Mesendoderm (in vitro differentiated cells): ENCODE measurements around the gene RPS19BP1.

ENCODE experiments used
- DNase-seq: peaks from one replicate; pipeline ENCODE4 v3.0.0; 2013
- H2AK5ac ChIP-seq: 2 replicates; pipeline ENCODE4 v1.6.1; 2013; ENCODE audit warnings: low read length, inconsistent platforms
- H2BK120ac ChIP-seq: 2 replicates; pipeline ENCODE4 v1.6.1; 2013; ENCODE audit warnings: low read depth, mild to moderate bottlenecking, low read length, moderate library complexity, mixed read lengths
- H2BK15ac ChIP-seq: replicated peaks from 2 replicates; pipeline ENCODE4 v1.6.1; 2013; ENCODE audit warnings: low read depth, mild to moderate bottlenecking, moderate library complexity
- H2BK5ac ChIP-seq: 2 replicates; pipeline ENCODE4 v1.6.1; 2013; ENCODE audit warnings: low read length, inconsistent platforms
- H3K18ac ChIP-seq: 2 replicates; pipeline ENCODE4 v1.6.1; 2013; ENCODE audit warnings: mild to moderate bottlenecking, low read length, mixed read lengths
- H3K23ac ChIP-seq: one replicate; pipeline ENCODE4 v1.6.1; 2013; ENCODE audit warnings: low read length
- H3K27ac ChIP-seq: 2 replicates; pipeline ENCODE4 v1.5.1; 2013; ENCODE audit warnings: low read depth, mild to moderate bottlenecking, inconsistent platforms, low read length, moderate library complexity
- H3K27me3 ChIP-seq: 2 replicates; pipeline ENCODE4 v1.6.1; 2013; ENCODE audit warnings: low read length, control low read depth, mild to moderate bottlenecking, inconsistent platforms; ENCODE audit not compliant: insufficient read depth, poor library complexity
- H3K36me3 ChIP-seq: 2 replicates; pipeline ENCODE4 v1.6.1; 2013; ENCODE audit warnings: low read length, inconsistent platforms; ENCODE audit not compliant: control insufficient read depth, insufficient read depth
- H3K4ac ChIP-seq: one replicate; pipeline ENCODE4 v1.6.1; 2013; ENCODE audit warnings: low read depth, mild to moderate bottlenecking, low read length, moderate library complexity
- H3K4me1 ChIP-seq: 2 replicates; pipeline ENCODE4 v1.6.1; 2013; ENCODE audit warnings: low read depth, low read length, inconsistent platforms; ENCODE audit not compliant: control insufficient read depth
- H3K4me2 ChIP-seq: 2 replicates; pipeline ENCODE4 v1.6.1; 2013; ENCODE audit warnings: low read length
- H3K4me3 ChIP-seq: 2 replicates; pipeline ENCODE4 v1.5.1; 2013; ENCODE audit warnings: mild to moderate bottlenecking, low read length
- H3K56ac ChIP-seq: one replicate; pipeline ENCODE4 v1.6.1; 2013; ENCODE audit warnings: low read length
- H3K79me1 ChIP-seq: 2 replicates; pipeline ENCODE4 v1.6.1; 2013; ENCODE audit warnings: low read length, inconsistent platforms
- H3K79me2 ChIP-seq: 2 replicates; pipeline ENCODE4 v1.6.1; 2013; ENCODE audit warnings: mild to moderate bottlenecking, low read length; ENCODE audit not compliant: control insufficient read depth, insufficient read depth
- H3K9ac ChIP-seq: 2 replicates; pipeline ENCODE4 v1.6.1; 2013; ENCODE audit warnings: low read length, inconsistent platforms
- H4K5ac ChIP-seq: one replicate; pipeline ENCODE4 v1.6.1; 2013; ENCODE audit warnings: low read length
- H4K8ac ChIP-seq: one replicate; pipeline ENCODE4 v1.6.1; 2013; ENCODE audit warnings: low read depth, mild to moderate bottlenecking, control low read depth, low read length, moderate library complexity
- WGBS: extraction: QIAGEN DNeasy Blood & Tissue Kit; methylation state at CpG from one replicate; pipeline ENCODE4 v1.1.7; 2013; ENCODE audit warnings: low lambda C conversion rate, missing lambda C conversion rate; ENCODE audit not compliant: insufficient coverage; ENCODE audit errors: extremely low coverage; 5-methylcytosine and 5-hydroxymethylcytosine counted together

The RPS19BP1 gene

DNA sequence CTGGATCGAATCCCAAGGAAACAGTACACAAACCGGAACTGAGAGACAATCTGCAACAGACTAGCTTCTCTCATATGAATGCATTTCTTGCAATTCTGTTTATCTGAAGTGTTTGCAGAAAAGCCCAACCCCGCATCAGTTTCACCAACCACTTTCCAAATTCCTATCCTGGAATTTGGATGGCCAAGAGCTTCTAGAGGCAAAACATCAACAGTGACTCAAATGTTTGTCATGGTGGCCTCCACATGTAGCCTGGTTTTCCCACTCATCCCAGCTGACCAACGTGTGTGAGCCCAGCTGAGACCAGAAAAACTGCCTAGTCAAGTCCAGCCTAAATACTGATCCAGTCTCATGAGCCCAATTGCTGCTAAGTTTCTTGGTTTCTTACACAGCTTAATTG, 38.8 kb downstream of the RPS19BP1 start:
- no peaks in the 10 kb centered on the region for H3K79me1 ChIP-seq
- H3K23ac ChIP-seq, result no peak overlapping the region
- WGBS, result no CpG with 5 or more reads among the region's 4 CpGs
- no peak overlapping the region for H3K9ac ChIP-seq
- no peak overlapping the region for H2BK5ac ChIP-seq
- H2BK15ac ChIP-seq, result no peak overlapping the region
- peaks cover 2% of the 10 kb centered on the region for H3K4me1 ChIP-seq
- H3K27me3 ChIP-seq, result no peaks in the 10 kb centered on the region
- no peak overlapping the region for H3K56ac ChIP-seq
- no peaks in the 10 kb centered on the region for H3K36me3 ChIP-seq
- DNase-seq, result peak; percentile 82
- no peak overlapping the region for H4K5ac ChIP-seq
- no peak overlapping the region for H3K4me3 ChIP-seq
- H3K4ac ChIP-seq, result no peak overlapping the region
- H3K27ac ChIP-seq, result no peak overlapping the region
- no peak overlapping the region for H4K8ac ChIP-seq
- H3K79me2 ChIP-seq, result no peaks in the 10 kb centered on the region
- no peak overlapping the region for H2AK5ac ChIP-seq
- no peak overlapping the region for H3K18ac ChIP-seq
- H2BK120ac ChIP-seq, result no peak overlapping the region
- no peak overlapping the region for H3K4me2 ChIP-seq

DNA sequence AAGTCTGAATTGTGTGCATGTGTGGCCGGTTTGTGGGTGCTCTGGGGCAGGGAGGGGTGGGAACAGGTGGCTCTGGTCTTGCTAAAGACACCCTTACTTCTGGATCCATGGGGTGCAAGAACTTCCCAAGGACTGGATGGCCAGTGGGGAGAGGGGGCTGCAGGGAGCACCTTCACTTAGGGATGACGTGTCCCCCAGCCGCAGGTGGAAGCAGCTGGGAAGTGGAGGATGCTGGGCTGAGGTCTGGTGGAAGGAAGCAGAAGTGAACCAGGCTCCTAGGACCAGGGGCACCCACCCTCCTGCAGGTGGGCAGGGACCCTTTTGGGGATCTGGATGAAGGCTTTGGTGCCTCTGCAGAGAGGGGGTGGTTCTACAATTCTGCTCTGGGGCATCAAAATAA, 40.4 kb downstream of the RPS19BP1 start:
- Histone ChIP-seq H3K23ac (no peak overlapping the region), H2AK5ac (no peak overlapping the region), H3K4me3 (no peak overlapping the region), H3K9ac (no peak overlapping the region), H4K5ac (no peak overlapping the region), H4K8ac (no peak overlapping the region), H3K4me1 (peaks cover 2% of the 10 kb centered on the region), H2BK15ac (no peak overlapping the region), H3K79me1 (no peaks in the 10 kb centered on the region), H3K79me2 (no peaks in the 10 kb centered on the region), H3K4ac (no peak overlapping the region), H3K36me3 (no peaks in the 10 kb centered on the region), H3K4me2 (no peak overlapping the region), H3K56ac (no peak overlapping the region), H3K27me3 (no peaks in the 10 kb centered on the region), H2BK120ac (no peak overlapping the region), H2BK5ac (no peak overlapping the region), H3K18ac (no peak overlapping the region), H3K27ac (no peak overlapping the region)
- no peak for DNase-seq
- no CpG with 5 or more reads among the region's 3 CpGs for WGBS

GRCh38 chr22:39491696-39492095, 40.9 kb downstream of the RPS19BP1 start:
- no peak overlapping the region for H3K4ac ChIP-seq
- no peak overlapping the region for H2BK5ac ChIP-seq
- no peaks in the 10 kb centered on the region for H3K36me3 ChIP-seq
- H2AK5ac ChIP-seq, result no peak overlapping the region
- H3K4me3 ChIP-seq, result no peak overlapping the region
- H3K4me1 ChIP-seq, result peaks cover 2% of the 10 kb centered on the region
- H4K8ac ChIP-seq, result no peak overlapping the region
- H2BK120ac ChIP-seq, result no peak overlapping the region
- H3K18ac ChIP-seq, result no peak overlapping the region
- no peak overlapping the region for H2BK15ac ChIP-seq
- no peak overlapping the region for H3K56ac ChIP-seq
- H3K23ac ChIP-seq, result no peak overlapping the region
- no peaks in the 10 kb centered on the region for H3K27me3 ChIP-seq
- no peaks in the 10 kb centered on the region for H3K79me1 ChIP-seq
- H3K27ac ChIP-seq, result no peak overlapping the region
- DNase-seq, result no peak
- H3K9ac ChIP-seq, result no peak overlapping the region
- WGBS, result no CpG with 5 or more reads among the region's 6 CpGs
- no peak overlapping the region for H3K4me2 ChIP-seq
- H3K79me2 ChIP-seq, result no peaks in the 10 kb centered on the region
- no peak overlapping the region for H4K5ac ChIP-seq

GRCh38 chr22:39490966-39491680, 41.4 kb downstream of the RPS19BP1 start:
- Histone ChIP-seq H4K8ac (no peak overlapping the region), H3K23ac (no peak overlapping the region), H2BK15ac (no peak overlapping the region), H3K4me2 (no peak overlapping the region), H3K18ac (no peak overlapping the region), H3K27me3 (no peaks in the 10 kb centered on the region), H3K27ac (no peak overlapping the region), H2BK5ac (no peak overlapping the region), H3K36me3 (no peaks in the 10 kb centered on the region), H3K4me1 (peaks cover 2% of the 10 kb centered on the region), H3K79me1 (no peaks in the 10 kb centered on the region), H4K5ac (no peak overlapping the region), H3K79me2 (no peaks in the 10 kb centered on the region), H3K56ac (no peak overlapping the region), H2BK120ac (no peak overlapping the region), H2AK5ac (no peak overlapping the region), H3K9ac (no peak overlapping the region), H3K4ac (no peak overlapping the region), H3K4me3 (no peak overlapping the region)
- WGBS, result no CpG with 5 or more reads among the region's 9 CpGs
- DNase-seq, result no peak

DNA sequence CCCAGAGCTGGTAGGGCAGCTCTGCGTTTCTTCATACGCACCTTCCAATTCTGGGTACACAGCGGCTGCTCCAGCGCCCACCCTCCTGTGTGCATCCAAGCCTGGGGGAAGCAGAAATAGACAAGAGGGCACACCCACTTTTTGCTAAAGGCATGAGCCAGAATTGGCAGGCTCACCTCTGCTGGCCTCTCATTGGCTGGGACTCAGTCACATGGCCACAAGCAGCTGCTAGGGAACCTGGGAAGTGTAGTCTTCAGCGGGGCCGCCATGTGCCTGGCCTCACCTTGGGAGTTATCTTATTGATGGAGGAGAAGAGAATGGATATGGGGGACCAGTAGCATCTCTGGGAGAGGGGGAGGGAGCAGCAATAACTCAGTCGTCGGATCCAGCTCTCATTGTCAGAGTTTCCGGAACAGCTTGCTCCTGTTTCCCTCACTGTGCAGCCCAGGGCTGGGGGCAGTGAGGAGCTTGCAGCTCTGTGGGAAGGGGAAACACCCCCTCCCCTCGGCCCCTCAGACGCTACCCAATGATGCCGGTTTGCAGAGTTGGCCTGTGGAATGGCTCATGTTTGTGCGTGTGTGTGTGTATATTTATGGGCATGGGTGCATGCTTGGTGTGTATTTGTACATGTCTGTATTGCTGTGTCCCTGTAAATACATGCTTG, 42.3 kb downstream of the RPS19BP1 start:
- DNase-seq, result peak; percentile 89
- Histone ChIP-seq H3K4ac (no peak overlapping the region), H3K18ac (no peak overlapping the region), H3K23ac (no peak overlapping the region), H2BK5ac (no peak overlapping the region), H3K79me1 (no peaks in the 10 kb centered on the region), H2BK120ac (no peak overlapping the region), H3K56ac (no peak overlapping the region), H3K27me3 (no peaks in the 10 kb centered on the region), H3K4me1 (peaks cover 2% of the 10 kb centered on the region), H3K4me3 (no peak overlapping the region), H3K36me3 (no peaks in the 10 kb centered on the region), H2BK15ac (no peak overlapping the region), H3K4me2 (no peak overlapping the region), H2AK5ac (no peak overlapping the region), H3K9ac (no peak overlapping the region), H3K79me2 (no peaks in the 10 kb centered on the region), H3K27ac (no peak overlapping the region), H4K8ac (no peak overlapping the region), H4K5ac (no peak overlapping the region)
- WGBS, result no CpG with 5 or more reads among the region's 13 CpGs
